Activated T-cell treated with anti-CD3 and anti-CD28 coated beads for 48 hours (primary cell): ENCODE results near the gene NEDD4L.

Source experiments
- DNase-seq: peaks from one replicate; pipeline ENCODE4 v3.0.0-alpha.2; 2020; ENCODE audit warnings: low read depth

Gene NEDD4L

GRCh38 chr18:58095655-58096054, 51.6 kb downstream of the NEDD4L start:
- DNase-seq: no peak

GRCh38 chr18:58096658-58097057, 52.6 kb downstream of the NEDD4L start:
- no peak for DNase-seq

- no peak for DNase-seq
Observed at GRCh38 chr18:58097121-58097906, 53.3 kb downstream of the NEDD4L start.

GRCh38 chr18:58097907-58098166, 53.8 kb downstream of the NEDD4L start:
- DNase-seq: no peak

GRCh38 chr18:58098706-58099105, 54.7 kb downstream of the NEDD4L start:
- DNase-seq: no peak

GRCh38 chr18:58100154-58100553, 56.1 kb downstream of the NEDD4L start:
- DNase-seq: no peak

- no peak for DNase-seq
Observed at GRCh38 chr18:58101291-58101794, 57.3 kb downstream of the NEDD4L start.

GRCh38 chr18:58102018-58102417, 58.0 kb downstream of the NEDD4L start:
- DNase-seq: no peak

- no peak for DNase-seq
Observed at GRCh38 chr18:58102875-58103274, 58.8 kb downstream of the NEDD4L start.

- DNase-seq: no peak
Observed at GRCh38 chr18:58103339-58103985, 59.4 kb downstream of the NEDD4L start.

GRCh38 chr18:58104096-58104495, 60.1 kb downstream of the NEDD4L start:
- no peak for DNase-seq

GRCh38 chr18:58105206-58105887, 61.3 kb downstream of the NEDD4L start:
- no peak for DNase-seq

- DNase-seq: no peak
Observed at GRCh38 chr18:58105888-58106260, 61.8 kb downstream of the NEDD4L start.

- no peak for DNase-seq
Observed at GRCh38 chr18:58106289-58107070, 62.5 kb downstream of the NEDD4L start.

GRCh38 chr18:58109256-58109655, 65.2 kb downstream of the NEDD4L start:
- no peak for DNase-seq

GRCh38 chr18:58110398-58110797, 66.4 kb downstream of the NEDD4L start:
- no peak for DNase-seq

GRCh38 chr18:58112174-58112573, 68.1 kb downstream of the NEDD4L start:
- DNase-seq: no peak

- DNase-seq: no peak
Observed at GRCh38 chr18:58113337-58113736, 69.3 kb downstream of the NEDD4L start.

GRCh38 chr18:58114766-58115165, 70.7 kb downstream of the NEDD4L start:
- no peak for DNase-seq

- DNase-seq: no peak
Observed at GRCh38 chr18:58116818-58117217, 72.8 kb downstream of the NEDD4L start.

- DNase-seq: no peak
Observed at GRCh38 chr18:58117786-58118403, 73.9 kb downstream of the NEDD4L start.

GRCh38 chr18:58118536-58118935, 74.5 kb downstream of the NEDD4L start:
- DNase-seq: no peak
